Measurements from ENCODE around the gene NLRP5. TPM values are rescaled to one million over a fixed set of nuclear protein-coding genes. Genes with fewer than 3 reads are reported as not detected.

The NLRP5 gene
- polyA plus RNA-seq, 2 of the 4 experiments (the other 2 are of a cell fraction): not detected

GRCh38 chr19:56080669-56081401, 94.3 kb downstream of the NLRP5 start:
- CTCF ChIA-PET: interaction anchor here (0.6 to 3.5 kb wide), 9 partner anchors 8 to 252 kb away, joined by 3 to 19 read pairs (median 4); no protein-coding TSS in a partner anchor

GRCh38 chr19:56083668-56084067, 97.1 kb downstream of the NLRP5 start:
- CTCF ChIA-PET: interaction anchor here (0.6 to 3.5 kb wide), 3 partner anchors 8 to 18 kb away, joined by 3 to 19 read pairs (median 14); no protein-coding TSS in a partner anchor
- FAIRE-seq (no peak), ATAC-seq (no peak), DNase-seq (ENCODE audit: low read depth in 1 of 2, low spot score in 1 of 2) (no peak)
- Histone ChIP-seq H3K27ac (no peak overlapping the region), H3K4me3 (no peak overlapping the region), H3K9me3 (no peaks in the 10 kb centered on the region), H3K4me1 (no peaks in the 10 kb centered on the region), H3K4me2 (no peak overlapping the region)
- WGBS (ENCODE audit: missing lambda C conversion rate): 88% methylated on average over 9 of the region's 9 CpGs
- POLR2A ChIA-PET: no interaction called here
- TF ChIP-seq REST (IDR thresholded peaks at IDR 0.05) (peak; percentile 80), SMC3 (IDR thresholded peaks at IDR 0.05) (no peak), KDM5A (IDR thresholded peaks at IDR 0.05) (no peak), TP53 (CRISPR knock-in tag; IDR thresholded peaks at IDR 0.05) (no peak), EHF (CRISPR knock-in tag; IDR thresholded peaks at IDR 0.05) (no peak), ZFP36 (IDR thresholded peaks at IDR 0.05; ENCODE audit: borderline replicate concordance, partially characterized antibody) (no peak)

More at GRCh38 chr19:56080669-56081401, 94.3 kb downstream of the NLRP5 start:
- DNase-seq (ENCODE audit: low read depth in 1 of 2, low spot score in 1 of 2): peak; percentile 48 to 65
- Histone ChIP-seq H3K27ac (no peak overlapping the region), H3K4me1 (no peaks in the 10 kb centered on the region), H3K4me2 (peak overlapping the region; percentile 20; the same call in 1 of the 3 replicates), H3K9me3 (0 out of 3 replicates have a peak, but pooled peaks cover 2% of the 10 kb centered on the region), H3K4me3 (no peak overlapping the region)
- FAIRE-seq: no peak
- no peak for TF ChIP-seq BCL3 (IDR thresholded peaks at IDR 0.05)
- TF ChIP-seq RAD21 (conservative IDR thresholded peaks at IDR 0.05 in 1 of 2, IDR thresholded peaks at IDR 0.05 in 1 of 2): peak in 1 of 2 experiments; percentile 46; a peak in 2 of 5 replicates
- TF ChIP-seq ESRRA (IDR thresholded peaks at IDR 0.05; ENCODE audit: borderline replicate concordance, low read length): no peak
- no peak for TF ChIP-seq MAZ (IDR thresholded peaks at IDR 0.05; ENCODE audit: borderline replicate concordance, low read depth, low read length)
- no peak for TF ChIP-seq SMC3 (IDR thresholded peaks at IDR 0.05)
- no peak for TF ChIP-seq REST (IDR thresholded peaks at IDR 0.05)
- TF ChIP-seq CEBPB (IDR thresholded peaks at IDR 0.05): no peak
- TF ChIP-seq RCOR1 (IDR thresholded peaks at IDR 0.05; ENCODE audit: low read depth, low read length): no peak
- TF ChIP-seq CHD2 (IDR thresholded peaks at IDR 0.05; ENCODE audit: low read length, partially characterized antibody): no peak
- no peak for TF ChIP-seq ZSCAN20 (CRISPR knock-in tag; IDR thresholded peaks at IDR 0.05)
- peak; percentile 17; the same call in 2 of the 3 replicates for TF ChIP-seq CTCF (IDR thresholded peaks at IDR 0.05)
- ATAC-seq: peak; percentile 10 to 64; a peak in 4 of 6 replicates
- 43% methylated on average over 35 of the region's 36 CpGs for WGBS (ENCODE audit: missing lambda C conversion rate)
- POLR2A ChIA-PET: no interaction called here
